Neural progenitor cell (in vitro differentiated cells): ENCODE results near the gene CDK8. TPM values are rescaled to one million over a fixed set of nuclear protein-coding genes. Genes with fewer than 3 reads are reported as not detected.
"Not testable (repeated sequence)": the region's sequence is repeated elsewhere in the genome, so short reads cannot be mapped to it uniquely, and the experiment has no call there.

Source experiments
- DNase-seq: peaks from one replicate; pipeline ENCODE4 v3.0.0-alpha.2; 2016; ENCODE audit warnings: low spot score
- H2AFZ ChIP-seq: fragments of 200-600 bp; sonication (generic); replicated peaks from 2 replicates; pipeline ENCODE4 v1.6.1; 2016; ENCODE audit warnings: antibody characterized with exemption
- H3F3A ChIP-seq: fragments of 200-600 bp; sonication (generic); 2 replicates; pipeline ENCODE4 v1.6.1; 2016; ENCODE audit warnings: antibody characterized with exemption, low read depth
- H3K27ac ChIP-seq: fragments of 200-600 bp; sonication (generic); 2 replicates; pipeline ENCODE4 v1.5.1; 2016; ENCODE audit warnings: mild to moderate bottlenecking
- H3K27me3 ChIP-seq: fragments of 200-600 bp; sonication (generic); 2 replicates; pipeline ENCODE4 v1.6.1; 2016; ENCODE audit warnings: mild to moderate bottlenecking, moderate library complexity
- H3K36me3 ChIP-seq: fragments of 200-600 bp; sonication (generic); 2 replicates; pipeline ENCODE4 v1.5.1; 2016
- H3K4me1 ChIP-seq: fragments of 200-600 bp; sonication (generic); 2 replicates; pipeline ENCODE4 v1.6.1; 2016; ENCODE audit warnings: mixed run types
- H3K4me2 ChIP-seq: fragments of 200-600 bp; sonication (generic); 2 replicates; pipeline ENCODE4 v1.6.1; 2016
- H3K4me3 ChIP-seq: fragments of 200-600 bp; sonication (generic); 2 replicates; pipeline ENCODE4 v1.5.1; 2016
- H3K79me2 ChIP-seq: fragments of 200-600 bp; sonication (generic); 2 replicates; pipeline ENCODE4 v1.6.1; 2016; ENCODE audit warnings: low read depth
- H3K9ac ChIP-seq: fragments of 200-600 bp; sonication (generic); 2 replicates; pipeline ENCODE4 v1.6.1; 2016
- H3K9me3 ChIP-seq: fragments of 200-600 bp; sonication (generic); 2 replicates; pipeline ENCODE4 v1.5.1; 2016; ENCODE audit warnings: low read depth
- H4K20me1 ChIP-seq: fragments of 200-600 bp; sonication (generic); 2 replicates; pipeline ENCODE4 v1.6.1; 2016; ENCODE audit warnings: low read depth
- H3K27ac Mint-ChIP-seq: 3 replicates; pipeline ENCODE4 v1.8.0; 2021; ENCODE audit warnings: mixed read lengths
- H3K27me3 Mint-ChIP-seq: 2 replicates; pipeline ENCODE4 v1.8.0; 2022; ENCODE audit warnings: low read depth, mild to moderate bottlenecking, inconsistent platforms, moderate library complexity, mixed read lengths; ENCODE audit not compliant: insufficient read depth
- H3K36me3 Mint-ChIP-seq: 3 replicates; pipeline ENCODE4 v1.8.0; 2021; ENCODE audit warnings: mixed read lengths
- H3K4me1 Mint-ChIP-seq: 3 replicates; pipeline ENCODE4 v1.8.0; 2021; ENCODE audit warnings: mixed read lengths
- H3K4me3 Mint-ChIP-seq: 3 replicates; pipeline ENCODE4 v1.8.0; 2021; ENCODE audit warnings: mild to moderate bottlenecking, moderate library complexity, mixed read lengths
- H3K9me3 Mint-ChIP-seq: 3 replicates; pipeline ENCODE4 v1.8.0; 2020; ENCODE audit warnings: mixed read lengths
- EZH2 ChIP-seq: fragments of 200-600 bp; sonication (generic); IDR thresholded peaks from 2 replicates; pipeline ENCODE4 v1.6.1; 2017; ENCODE audit warnings: antibody characterized with exemption, mild to moderate bottlenecking, moderate library complexity
- EZH2phosphoT487 ChIP-seq: fragments of 200-600 bp; sonication (generic); IDR thresholded peaks from 2 replicates; pipeline ENCODE4 v1.6.1; 2017; ENCODE audit warnings: antibody characterized with exemption
- total RNA-seq: library from RNA; depleted of rRNA; stranded (reverse); fragments of >200 nt; gene quantifications from 2 replicates; pipeline ENCODE4 v1.2.3, GENCODE V29; 2015; ENCODE audit warnings: low replicate concordance
- TF ChIP-seq, protein P1 (sequence below): fragments of 200-600 bp; sonication (generic); IDR thresholded peaks from 2 replicates; pipeline ENCODE4 v1.5.1; 2017; ENCODE audit warnings: antibody characterized with exemption, mild to moderate bottlenecking

Gene CDK8
- total RNA-seq, 1 donor from 2014 or later, result 69.3 TPM

DNA sequence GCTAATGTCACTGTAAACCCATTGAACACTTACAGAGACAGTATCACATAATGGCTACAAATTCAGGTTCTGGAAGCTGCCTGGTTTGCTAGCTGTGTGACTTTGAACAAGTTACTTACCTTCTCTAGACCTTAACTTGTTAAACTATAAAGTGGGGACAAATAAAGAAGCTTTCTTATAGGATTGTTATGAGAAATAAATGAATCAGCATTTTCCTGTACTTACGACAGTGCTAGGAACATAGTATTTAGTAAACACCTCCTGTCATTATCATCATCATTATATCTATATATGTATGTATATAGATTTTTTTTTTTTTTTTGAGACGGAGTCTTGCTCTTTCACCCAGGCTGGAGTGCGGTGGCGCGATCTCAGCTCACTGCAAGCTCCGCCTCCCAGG, 54.9 kb downstream of the CDK8 start:
- H3K36me3 Mint-ChIP-seq, result peaks cover 23% of the 10 kb centered on the region
- H3K27ac Mint-ChIP-seq, result no peak overlapping the region
- Histone ChIP-seq H4K20me1 (peaks cover 27% of the 10 kb centered on the region), H3K9ac (no peak overlapping the region), H3K9me3 (no peaks in the 10 kb centered on the region), H3K4me2 (no peak overlapping the region), H3K36me3 (no peaks in the 10 kb centered on the region), H3K27ac (no peak overlapping the region), H3K27me3 (no peaks in the 10 kb centered on the region), H2AFZ (no peak overlapping the region), H3K4me3 (no peak overlapping the region), H3K79me2 (peaks cover 94% of the 10 kb centered on the region), H3F3A (no peaks in the 10 kb centered on the region), H3K4me1 (peaks cover 4% of the 10 kb centered on the region)
- TF ChIP-seq, protein P1, sequence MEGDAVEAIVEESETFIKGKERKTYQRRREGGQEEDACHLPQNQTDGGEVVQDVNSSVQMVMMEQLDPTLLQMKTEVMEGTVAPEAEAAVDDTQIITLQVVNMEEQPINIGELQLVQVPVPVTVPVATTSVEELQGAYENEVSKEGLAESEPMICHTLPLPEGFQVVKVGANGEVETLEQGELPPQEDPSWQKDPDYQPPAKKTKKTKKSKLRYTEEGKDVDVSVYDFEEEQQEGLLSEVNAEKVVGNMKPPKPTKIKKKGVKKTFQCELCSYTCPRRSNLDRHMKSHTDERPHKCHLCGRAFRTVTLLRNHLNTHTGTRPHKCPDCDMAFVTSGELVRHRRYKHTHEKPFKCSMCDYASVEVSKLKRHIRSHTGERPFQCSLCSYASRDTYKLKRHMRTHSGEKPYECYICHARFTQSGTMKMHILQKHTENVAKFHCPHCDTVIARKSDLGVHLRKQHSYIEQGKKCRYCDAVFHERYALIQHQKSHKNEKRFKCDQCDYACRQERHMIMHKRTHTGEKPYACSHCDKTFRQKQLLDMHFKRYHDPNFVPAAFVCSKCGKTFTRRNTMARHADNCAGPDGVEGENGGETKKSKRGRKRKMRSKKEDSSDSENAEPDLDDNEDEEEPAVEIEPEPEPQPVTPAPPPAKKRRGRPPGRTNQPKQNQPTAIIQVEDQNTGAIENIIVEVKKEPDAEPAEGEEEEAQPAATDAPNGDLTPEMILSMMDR, result no peak
- TF ChIP-seq EZH2 (no peak), EZH2phosphoT487 (no peak)
- no peaks in the 10 kb centered on the region for H3K4me1 Mint-ChIP-seq
- H3K4me3 Mint-ChIP-seq, result no peak overlapping the region
- H3K27me3 Mint-ChIP-seq, result peaks cover 2% of the 10 kb centered on the region
- peaks cover 29% of the 10 kb centered on the region for H3K9me3 Mint-ChIP-seq
- DNase-seq, result no peak

DNA sequence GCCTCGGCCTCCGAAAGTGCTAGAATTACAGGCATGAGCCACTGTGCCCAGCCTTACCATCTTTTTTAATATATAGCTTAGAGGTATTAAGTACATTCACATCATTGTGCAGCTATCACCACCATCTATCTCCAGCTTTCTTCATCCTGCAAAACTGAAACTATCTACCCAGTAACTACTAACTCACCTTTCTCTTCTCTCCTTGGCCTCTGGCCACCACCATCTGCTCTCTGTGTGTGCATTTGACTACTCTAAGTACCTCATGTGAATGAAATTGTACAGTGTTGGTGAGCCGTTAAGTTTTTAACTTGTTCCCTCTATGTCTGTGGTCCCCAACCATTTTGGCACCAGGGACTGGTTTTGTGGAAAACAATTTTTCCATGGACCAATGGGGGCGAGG, 56.1 kb downstream of the CDK8 start:
- Histone ChIP-seq H3K4me2 (no peak overlapping the region), H3K4me3 (no peak overlapping the region), H3K9me3 (no peaks in the 10 kb centered on the region), H3K36me3 (no peaks in the 10 kb centered on the region), H3F3A (no peaks in the 10 kb centered on the region), H3K27ac (no peak overlapping the region), H3K79me2 (peaks cover 94% of the 10 kb centered on the region), H2AFZ (no peak overlapping the region), H4K20me1 (peaks cover 28% of the 10 kb centered on the region), H3K4me1 (peaks cover 8% of the 10 kb centered on the region), H3K27me3 (no peaks in the 10 kb centered on the region), H3K9ac (no peak overlapping the region)
- H3K36me3 Mint-ChIP-seq, result peaks cover 21% of the 10 kb centered on the region
- no peak overlapping the region for H3K27ac Mint-ChIP-seq
- no peak for DNase-seq
- TF ChIP-seq EZH2phosphoT487 (no peak), EZH2 (no peak)
- TF ChIP-seq, protein P1, result no peak
- H3K4me1 Mint-ChIP-seq, result no peaks in the 10 kb centered on the region
- no peak overlapping the region for H3K4me3 Mint-ChIP-seq
- peaks cover 2% of the 10 kb centered on the region for H3K27me3 Mint-ChIP-seq
- H3K9me3 Mint-ChIP-seq, result peaks cover 28% of the 10 kb centered on the region

DNA sequence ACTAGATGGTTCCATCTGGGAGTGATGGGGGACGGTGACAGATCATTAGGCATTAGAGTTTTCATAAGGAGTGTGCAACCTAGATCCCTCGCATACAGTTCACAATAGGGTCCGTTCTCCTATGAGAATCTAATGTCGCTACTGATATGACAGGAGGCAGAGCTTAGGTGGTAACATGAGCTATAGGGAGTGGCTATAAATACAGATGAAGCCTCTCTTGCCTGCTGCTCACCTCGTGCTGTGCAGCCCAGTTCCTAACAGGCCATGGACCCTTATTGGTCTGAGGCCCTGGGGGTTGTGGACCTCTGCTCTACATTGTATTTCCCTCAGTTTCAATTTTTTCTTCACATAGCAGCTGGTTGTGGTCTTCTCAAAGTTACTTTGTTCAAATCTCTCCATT, 56.5 kb downstream of the CDK8 start:
- Histone ChIP-seq H3K27me3 (no peaks in the 10 kb centered on the region), H3K36me3 (no peaks in the 10 kb centered on the region), H3K9ac (no peak overlapping the region), H2AFZ (no peak overlapping the region), H3K4me2 (no peak overlapping the region), H3K9me3 (no peaks in the 10 kb centered on the region), H3F3A (no peaks in the 10 kb centered on the region), H3K4me3 (no peak overlapping the region), H3K4me1 (peaks cover 8% of the 10 kb centered on the region), H4K20me1 (peaks cover 27% of the 10 kb centered on the region), H3K27ac (no peak overlapping the region), H3K79me2 (peaks cover 94% of the 10 kb centered on the region)
- Mint-ChIP-seq H3K36me3 (peaks cover 20% of the 10 kb centered on the region), H3K27ac (no peak overlapping the region), H3K27me3 (no peaks in the 10 kb centered on the region), H3K9me3 (peaks cover 28% of the 10 kb centered on the region), H3K4me1 (no peaks in the 10 kb centered on the region), H3K4me3 (no peak overlapping the region)
- no peak for DNase-seq
- TF ChIP-seq EZH2phosphoT487 (no peak), EZH2 (no peak)
- TF ChIP-seq, protein P1, result no peak

DNA sequence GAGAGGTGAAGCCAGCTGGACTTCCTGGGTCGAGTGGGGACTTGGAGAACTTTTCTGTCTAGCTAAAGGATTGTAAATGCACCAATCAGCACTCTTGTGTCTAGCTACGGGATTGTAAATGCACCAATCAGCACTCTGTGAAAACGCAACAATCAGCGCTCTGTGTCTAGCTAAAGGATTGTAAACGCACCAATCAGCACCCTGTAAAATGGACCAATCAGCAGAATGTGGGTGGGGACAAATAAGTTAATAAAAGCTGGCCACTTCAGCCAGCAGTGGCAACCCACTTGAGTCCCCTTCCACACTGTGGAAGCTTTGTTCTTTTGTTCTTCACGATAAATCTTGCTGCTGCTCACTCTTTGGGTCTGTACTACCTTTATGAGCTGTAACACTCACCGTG, 58.1 kb downstream of the CDK8 start:
- not testable (repeated sequence) for H3K36me3 ChIP-seq, H3K9ac ChIP-seq, H3K4me1 ChIP-seq, H3K27ac Mint-ChIP-seq, H3K27me3 ChIP-seq, H3K27ac ChIP-seq, H3K27me3 Mint-ChIP-seq, H3K4me2 ChIP-seq, H3K4me3 Mint-ChIP-seq, H3F3A ChIP-seq, H3K4me1 Mint-ChIP-seq, H3K4me3 ChIP-seq, H3K9me3 ChIP-seq, H2AFZ ChIP-seq, DNase-seq
- Mint-ChIP-seq H3K9me3 (peaks cover 30% of the 10 kb centered on the region), H3K36me3 (peaks cover 20% of the 10 kb centered on the region)
- Histone ChIP-seq H3K79me2 (peaks cover 95% of the 10 kb centered on the region), H4K20me1 (peaks cover 28% of the 10 kb centered on the region)

DNA sequence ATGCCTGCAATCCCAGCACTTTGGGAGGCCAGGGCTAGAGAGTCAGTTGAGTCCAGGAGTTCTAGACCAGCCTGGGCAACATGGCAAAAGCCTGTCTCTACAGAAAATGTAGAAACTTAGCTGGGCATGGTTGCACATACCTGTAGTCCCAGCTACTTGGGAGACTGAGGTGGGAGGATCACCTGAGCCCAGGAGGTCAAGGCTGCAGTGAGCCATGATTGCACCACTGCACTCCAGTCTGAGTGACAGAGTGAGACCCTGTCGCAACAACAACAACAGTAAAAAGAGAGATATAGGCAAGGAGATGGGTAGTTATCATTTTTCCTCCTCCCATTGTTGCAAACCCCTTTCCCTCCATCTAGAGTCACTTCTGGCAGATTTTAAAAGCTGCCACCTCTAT, 62.2 kb downstream of the CDK8 start:
- not testable (repeated sequence) for H3K27ac ChIP-seq, H3K4me3 ChIP-seq, H3F3A ChIP-seq, H3K4me2 ChIP-seq, DNase-seq, H3K9me3 ChIP-seq, H3K27me3 ChIP-seq, H3K36me3 ChIP-seq, H3K36me3 Mint-ChIP-seq, H3K4me1 Mint-ChIP-seq, H3K27me3 Mint-ChIP-seq, H3K27ac Mint-ChIP-seq, H3K4me1 ChIP-seq, H2AFZ ChIP-seq, H3K4me3 Mint-ChIP-seq, H3K9ac ChIP-seq
- Histone ChIP-seq H3K79me2 (peaks cover 94% of the 10 kb centered on the region), H4K20me1 (peaks cover 34% of the 10 kb centered on the region)
- H3K9me3 Mint-ChIP-seq, result peaks cover 14% of the 10 kb centered on the region
